Measurements from ENCODE around the gene NUP42.

Gene NUP42

DNA sequence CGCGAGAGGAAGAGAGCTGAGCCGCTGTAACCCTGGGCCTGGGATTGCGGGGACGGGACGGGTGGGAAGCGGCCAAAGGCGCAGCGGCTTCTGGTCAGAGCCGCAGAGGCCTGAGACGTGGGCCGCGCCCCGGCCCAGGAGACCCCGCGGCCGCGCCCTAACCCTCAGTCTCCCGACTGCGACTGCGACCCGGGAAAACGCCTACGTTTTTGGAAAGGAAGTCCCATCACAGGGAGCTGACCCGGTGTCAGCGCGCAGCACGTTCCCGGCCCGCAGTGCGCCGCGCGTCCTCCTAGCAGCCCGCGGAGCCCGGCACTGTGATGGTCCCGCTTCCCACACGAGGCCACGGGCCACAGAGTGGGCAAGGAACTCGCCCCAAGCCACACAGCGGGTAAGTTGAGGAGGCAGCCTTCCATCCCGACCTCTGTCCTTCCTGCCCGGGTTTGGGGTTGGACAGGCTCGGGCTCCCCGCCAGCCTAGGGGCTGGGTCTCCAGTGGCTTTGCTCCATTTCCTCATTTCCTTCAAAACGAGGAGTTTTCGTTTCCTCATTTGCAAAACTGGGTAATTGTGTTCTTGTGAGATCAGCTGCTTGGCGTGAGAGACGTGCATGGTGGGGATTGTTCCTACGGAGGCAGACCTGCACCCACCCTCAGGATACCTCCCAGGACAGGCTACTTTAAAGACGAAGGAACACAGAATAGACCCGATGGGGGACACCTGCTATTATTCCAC, 65.9 kb downstream of the NUP42 start:
- Histone ChIP-seq H3K27ac (no peak overlapping the region), H3K9me3 (ENCODE audit: severe bottlenecking) (no peaks in the 10 kb centered on the region), H3K4me3 (ENCODE audit: low read depth, low read length) (no peak overlapping the region), H3K36me3 (no peaks in the 10 kb centered on the region), H3K27me3 (ENCODE audit: insufficient read depth, low read depth, severe bottlenecking) (no peaks in the 10 kb centered on the region)
- TF ChIP-seq, protein P1, sequence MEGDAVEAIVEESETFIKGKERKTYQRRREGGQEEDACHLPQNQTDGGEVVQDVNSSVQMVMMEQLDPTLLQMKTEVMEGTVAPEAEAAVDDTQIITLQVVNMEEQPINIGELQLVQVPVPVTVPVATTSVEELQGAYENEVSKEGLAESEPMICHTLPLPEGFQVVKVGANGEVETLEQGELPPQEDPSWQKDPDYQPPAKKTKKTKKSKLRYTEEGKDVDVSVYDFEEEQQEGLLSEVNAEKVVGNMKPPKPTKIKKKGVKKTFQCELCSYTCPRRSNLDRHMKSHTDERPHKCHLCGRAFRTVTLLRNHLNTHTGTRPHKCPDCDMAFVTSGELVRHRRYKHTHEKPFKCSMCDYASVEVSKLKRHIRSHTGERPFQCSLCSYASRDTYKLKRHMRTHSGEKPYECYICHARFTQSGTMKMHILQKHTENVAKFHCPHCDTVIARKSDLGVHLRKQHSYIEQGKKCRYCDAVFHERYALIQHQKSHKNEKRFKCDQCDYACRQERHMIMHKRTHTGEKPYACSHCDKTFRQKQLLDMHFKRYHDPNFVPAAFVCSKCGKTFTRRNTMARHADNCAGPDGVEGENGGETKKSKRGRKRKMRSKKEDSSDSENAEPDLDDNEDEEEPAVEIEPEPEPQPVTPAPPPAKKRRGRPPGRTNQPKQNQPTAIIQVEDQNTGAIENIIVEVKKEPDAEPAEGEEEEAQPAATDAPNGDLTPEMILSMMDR (IDR thresholded peaks at IDR 0.05; ENCODE audit: low read depth, low read length): no peak
- no peak for DNase-seq

DNA sequence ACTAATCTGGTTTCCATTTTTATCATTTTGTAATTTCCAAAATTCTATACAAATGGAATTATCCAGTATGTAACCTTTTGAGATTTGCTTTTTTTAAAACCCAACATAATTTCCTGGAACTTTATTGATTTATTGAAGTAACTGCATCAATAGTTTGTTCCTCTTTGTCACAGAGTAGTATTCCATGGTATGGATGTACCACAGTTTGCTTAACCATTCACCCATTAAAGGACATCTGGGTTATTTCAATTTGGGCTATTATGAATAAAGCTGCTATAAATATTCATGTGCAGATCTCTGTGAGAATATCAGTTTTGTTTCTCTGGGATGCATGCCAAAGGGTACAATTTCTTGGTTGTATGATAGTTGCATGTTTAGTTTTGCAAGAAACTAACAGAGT, 67.6 kb downstream of the NUP42 start:
- Histone ChIP-seq H3K9me3 (ENCODE audit: severe bottlenecking) (no peaks in the 10 kb centered on the region), H3K4me3 (ENCODE audit: low read depth, low read length) (no peak overlapping the region), H3K36me3 (no peaks in the 10 kb centered on the region), H3K27me3 (ENCODE audit: insufficient read depth, low read depth, severe bottlenecking) (no peaks in the 10 kb centered on the region), H3K27ac (no peak overlapping the region)
- TF ChIP-seq, protein P1 (IDR thresholded peaks at IDR 0.05; ENCODE audit: low read depth, low read length): no peak
- DNase-seq: no peak
